Kidney (tissue), 14 donors: ENCODE results near the gene GATAD2B. TPM values are rescaled to one million over a fixed set of nuclear protein-coding genes. Genes with fewer than 3 reads are reported as not detected.
"Not testable (repeated sequence)": the region's sequence is repeated elsewhere in the genome, so short reads cannot be mapped to it uniquely, and the experiment has no call there.

ENCODE experiments used
- DNase-seq, 5 donors: peaks; one replicate each; pipeline ENCODE4 v3.0.0-alpha.2; 2013 to 2020
- FAIRE-seq: peaks from 2 replicates; lab custom pipeline; 2012; peaks lifted over from hg19 to GRCh38; lab: Jason Lieb, UNC
- H3K27ac ChIP-seq, 2 donors: one replicate each; pipeline ENCODE4 v1.7.0; 2013; ENCODE audit warnings: low read depth in 2 of 2, low read length in 2 of 2, inconsistent platforms in 1 of 2
- H3K27me3 ChIP-seq: one replicate; pipeline ENCODE4 v1.7.1; 2013; ENCODE audit warnings: low read length, inconsistent platforms; ENCODE audit not compliant: control insufficient read depth, insufficient read depth
- H3K36me3 ChIP-seq, 3 donors: one replicate each; pipeline versions ENCODE4 v1.7.0 to v1.7.1; 2013; ENCODE audit warnings: low read length in 3 of 3, control low read depth in 1 of 3, inconsistent platforms in 1 of 3; ENCODE audit not compliant: insufficient read depth in 3 of 3, control insufficient read depth in 2 of 3
- H3K4me1 ChIP-seq, 3 donors: one replicate each; pipeline versions ENCODE4 v1.7.0 to v1.7.1; 2013; ENCODE audit warnings: low read length in 3 of 3, inconsistent platforms in 1 of 3, low read depth in 1 of 3; ENCODE audit not compliant: control insufficient read depth in 2 of 3, insufficient read depth in 2 of 3
- H3K4me3 ChIP-seq, 3 donors: one replicate each; pipeline versions ENCODE4 v1.7.0 to v1.8.1; 2013; ENCODE audit warnings: low read length in 3 of 3, control low read depth in 1 of 3, inconsistent platforms in 1 of 3
- H3K9ac ChIP-seq, 3 donors: one replicate each; pipeline versions ENCODE4 v1.7.0 to v1.7.1; 2013; ENCODE audit warnings: low read length in 3 of 3, control low read depth in 1 of 3, inconsistent platforms in 1 of 3
- H3K9me3 ChIP-seq, 3 donors: one replicate each; pipeline versions ENCODE4 v1.7.0 to v1.7.1; 2013; ENCODE audit warnings: low read length in 3 of 3, control low read depth in 1 of 3, inconsistent platforms in 1 of 3; ENCODE audit not compliant: control insufficient read depth in 2 of 3, insufficient read depth in 1 of 3
- CTCF ChIP-seq: IDR thresholded peaks from 3 replicates; pipeline ENCODE4 v1.5.1; 2012; ENCODE audit warnings: mild to moderate bottlenecking, moderate library complexity, borderline replicate concordance; ENCODE audit not compliant: insufficient read depth; ENCODE audit errors: extremely low read depth
- intact Hi-C: fragments of 100-400 bp; cut with DNase I; formaldehyde crosslinking; loops from one replicate; pipeline ENCODE4 v1.11.1; 2022
- polyA plus RNA-seq: library from polyadenylated mRNA; stranded (reverse); fragments of 350-450 nt; fragmentation: Illumina TruSeq; extraction: RNeasy Lipid Tissue Mini Kit (QIAGEN cat#74804); gene quantifications from one replicate; pipeline ENCODE4 v1.2.3, GENCODE V29; 2014; ENCODE audit warnings: low read depth, low replicate concordance; ENCODE audit not compliant: insufficient read depth
- total RNA-seq: library from RNA; stranded (reverse); fragmentation: NEBNext Ultra II Directional; extraction: Animal tissue kit (Norgen Biotek cat#: 25700); gene quantifications from one replicate; pipeline ENCODE4 v1.2.1, GENCODE V29; 2021
- donor health status: control.
- donor health status: control.
- donor health status: control.
- donor health status: control.
- donor health status: control.
- donor health status: DM: yes; HTN: yes; CAD: no.
- donor health status: Normal renal cell carcinoma (clear cell type).

Gene GATAD2B
- total and polyA plus RNA-seq, 2 donors from 2014 or later = 3.6 to 49.0 TPM

- FAIRE-seq (no peak), DNase-seq (no peak)
- Histone ChIP-seq H3K4me1 (no peaks in the 10 kb centered on the region), H3K4me3 (no peak overlapping the region), H3K36me3 (peaks cover 0 to 7% (median 4%) of the 10 kb centered on the region in 3 donors), H3K9me3 (no peaks in the 10 kb centered on the region), H3K9ac (no peak overlapping the region), H3K27me3 (no peaks in the 10 kb centered on the region), H3K27ac (no peak overlapping the region)
- TF ChIP-seq CTCF = no peak
- intact Hi-C loops = no loop called here
These were observed 74.0 kb downstream of the GATAD2B start for GRCh38 chr1:153848805-153849204.

- DNase-seq (no peak), FAIRE-seq (no peak)
- Histone ChIP-seq H3K9me3 (no peaks in the 10 kb centered on the region), H3K27ac (no peak overlapping the region), H3K27me3 (no peaks in the 10 kb centered on the region), H3K36me3 (no peaks in the 10 kb centered on the region), H3K9ac (no peak overlapping the region), H3K4me3 (no peak overlapping the region), H3K4me1 (no peaks in the 10 kb centered on the region)
- intact Hi-C loops = no loop called here
- no peak for TF ChIP-seq CTCF
These were observed 77.6 kb downstream of the GATAD2B start for GRCh38 chr1:153845158-153845557.

- H3K27me3 ChIP-seq, FAIRE-seq, H3K9me3 ChIP-seq, H3K27ac ChIP-seq, H3K36me3 ChIP-seq, intact Hi-C loops, H3K4me1 ChIP-seq, H3K9ac ChIP-seq, H3K4me3 ChIP-seq, DNase-seq: not testable (repeated sequence)
These were observed 78.4 kb downstream of the GATAD2B start for GRCh38 chr1:153844349-153844748.

GRCh38 chr1:153842006-153842471 lies 80.7 kb downstream of the GATAD2B start:
- no peaks in the 10 kb centered on the region for H3K27me3 ChIP-seq
- H3K4me1 ChIP-seq = no peaks in the 10 kb centered on the region
- DNase-seq (no peak), FAIRE-seq (no peak)
- no peak overlapping the region for H3K4me3 ChIP-seq
- no peak overlapping the region for H3K27ac ChIP-seq
- H3K9me3 ChIP-seq = no peaks in the 10 kb centered on the region
- TF ChIP-seq CTCF = no peak
- H3K36me3 ChIP-seq = no peaks in the 10 kb centered on the region
- intact Hi-C loops = no loop called here
- no peak overlapping the region for H3K9ac ChIP-seq
